ENCODE results near the gene KLK4. TPM values are rescaled to one million over a fixed set of nuclear protein-coding genes. Genes with fewer than 3 reads are reported as not detected.

KLK4 gene
- total RNA-seq, 2 experiments from 2014 or later = not detected

Other genes with a start within 250 kb of the KLK4 start
- gene SHANK1, start 191.6 kb downstream of the KLK4 start, total RNA-seq = not detected
- gene CLEC11A, start 188.0 kb downstream of the KLK4 start, total RNA-seq = 1 to 10 TPM in 1 of 2 experiments, under 1 TPM in 1; 0.64 to 1.0 TPM
- not detected for gene GPR32, start 140.9 kb downstream of the KLK4 start, total RNA-seq
- not detected for gene ACP4, start 121.0 kb downstream of the KLK4 start, total RNA-seq
- 1 to 10 TPM; 2.4 to 2.6 TPM for gene KLK1, start 87.6 kb downstream of the KLK4 start, total RNA-seq
- gene KLK15, start 77.8 kb downstream of the KLK4 start, total RNA-seq = not detected
- gene KLK3, start 56.5 kb downstream of the KLK4 start, total RNA-seq = not detected
- gene KLK2, start 38.0 kb downstream of the KLK4 start, total RNA-seq = not detected
- gene KLK5, start 41.6 kb upstream of the KLK4 start, total RNA-seq = not detected
- gene KLK6, start 58.2 kb upstream of the KLK4 start, total RNA-seq = not detected
- gene KLK7, start 72.5 kb upstream of the KLK4 start, total RNA-seq = not detected
- not detected for gene KLK8, start 90.2 kb upstream of the KLK4 start, total RNA-seq
- not detected for gene KLK10, start 108.3 kb upstream of the KLK4 start, total RNA-seq
- gene KLK11, start 115.2 kb upstream of the KLK4 start, total RNA-seq = not detected
- not detected for gene KLK12, start 123.6 kb upstream of the KLK4 start, total RNA-seq
- gene KLK13, start 153.7 kb upstream of the KLK4 start, total RNA-seq = not detected
- 1 to 10 TPM in 1 of 2 experiments, under 1 TPM in 1; 0.69 to 1.1 TPM for gene KLK14, start 171.5 kb upstream of the KLK4 start, total RNA-seq
- 1 to 10 TPM; 7.2 to 9.1 TPM for gene CTU1, start 197.0 kb upstream of the KLK4 start, total RNA-seq
- gene SIGLEC9, start 213.5 kb upstream of the KLK4 start, total RNA-seq = under 1 TPM; 0.37 to 0.49 TPM
- gene SIGLEC7, start 230.9 kb upstream of the KLK4 start, total RNA-seq = not detected

All from activated CD4-positive, alpha-beta T cell treated with anti-CD3 and anti-CD28 coated beads for 36 hours (primary cell).